HepG2 (cell line): ENCODE results near the gene THAP6. TPM values are rescaled to one million over a fixed set of nuclear protein-coding genes. Genes with fewer than 3 reads are reported as not detected.
A peak's percentile ranks its signal among the peaks of the same experiment; 100 is the strongest.

ENCODE experiments used
- ATM ChIP-seq: fragments of 450-650 bp; IDR thresholded peaks from 2 replicates; pipeline ENCODE4 v1.7.1; 2017; ENCODE audit warnings: mild to moderate bottlenecking, borderline replicate concordance
- EP300 ChIP-seq, 3 experiments: sonication (generic) in 1 of 3; formaldehyde crosslinking in 1 of 3; IDR thresholded peaks; 2 replicates each; pipeline versions ENCODE4 v1.5.1 to v1.6.1; 2011 to 2020; ENCODE audit warnings: low read depth in 2 of 3, low read length in 2 of 3, borderline replicate concordance in 1 of 3, improper control_type of control experiment in 1 of 3, mild to moderate bottlenecking in 1 of 3, missing genetic modification reagents in 1 of 3, moderate library complexity in 1 of 3
- GATA4 ChIP-seq: sonication (generic); IDR thresholded peaks from 2 replicates; pipeline ENCODE4 v1.6.1; 2016; ENCODE audit warnings: antibody characterized with exemption, low read depth, borderline replicate concordance
- MTF2 ChIP-seq: sonication (generic); formaldehyde crosslinking; IDR thresholded peaks from 2 replicates; pipeline ENCODE4 v1.5.0; 2020; ENCODE audit warnings: missing genetic modification reagents, borderline replicate concordance
- NR2F6 ChIP-seq, 2 experiments: IDR thresholded peaks; 2 replicates each; pipeline ENCODE4 v1.6.1; 2016; ENCODE audit warnings: antibody characterized with exemption in 1 of 2, mild to moderate bottlenecking in 1 of 2
- polyA plus RNA-seq, 8 experiments: library from polyadenylated mRNA; depleted of rRNA in 3 of 8; stranded (reverse) in 7 of 8; unstranded in 1 of 8; fragments of >200 nt; fragmentation: Illumina TruSeq in 4 of 8; extraction: Trizol in 4 of 8; gene quantifications; 2 replicates each; pipeline versions ENCODE4 v1.2.1 to v1.2.3, GENCODE V29; 2011 to 2016; ENCODE audit warnings: low read depth in 4 of 8, missing spikeins in 1 of 8, mixed read lengths in 1 of 8; ENCODE audit not compliant: insufficient read depth in 1 of 8
- total RNA-seq, 5 experiments: library from RNA; depleted of rRNA; stranded (reverse); fragments of >200 nt; fragmentation: Illumina TruSeq; extraction: Trizol; gene quantifications; 2 replicates each; pipeline ENCODE4 v1.2.3, GENCODE V29; 2016; ENCODE audit warnings: low read depth in 1 of 5
- TF ChIP-seq, protein P1 (sequence below): sonication (generic); formaldehyde crosslinking; IDR thresholded peaks from 2 replicates; pipeline ENCODE4 v1.4.0; 2020; ENCODE audit warnings: mild to moderate bottlenecking, low read depth, missing genetic modification reagents
- TF ChIP-seq, protein P2 (sequence below): sonication (generic); formaldehyde crosslinking; IDR thresholded peaks from 2 replicates; pipeline ENCODE4 v1.4.0; 2020; ENCODE audit warnings: low read depth, mild to moderate bottlenecking, missing genetic modification reagents
- TF ChIP-seq, protein P3 (sequence below): sonication (generic); formaldehyde crosslinking; conservative IDR thresholded peaks from 2 replicates; pipeline ENCODE4 v1.4.0; 2020; ENCODE audit warnings: mild to moderate bottlenecking, missing genetic modification reagents, moderate library complexity
- TF ChIP-seq, protein P4 (sequence below): sonication (generic); formaldehyde crosslinking; IDR thresholded peaks from 2 replicates; pipeline ENCODE4 v1.5.1; 2020; ENCODE audit warnings: mild to moderate bottlenecking, missing genetic modification reagents, moderate library complexity

Gene THAP6
- total and polyA plus RNA-seq, 2 of the 13 experiments (the other 11 are each of a cell fraction or from before 2014, with no cell fraction given) = 9.3 to 14.7 TPM

DNA sequence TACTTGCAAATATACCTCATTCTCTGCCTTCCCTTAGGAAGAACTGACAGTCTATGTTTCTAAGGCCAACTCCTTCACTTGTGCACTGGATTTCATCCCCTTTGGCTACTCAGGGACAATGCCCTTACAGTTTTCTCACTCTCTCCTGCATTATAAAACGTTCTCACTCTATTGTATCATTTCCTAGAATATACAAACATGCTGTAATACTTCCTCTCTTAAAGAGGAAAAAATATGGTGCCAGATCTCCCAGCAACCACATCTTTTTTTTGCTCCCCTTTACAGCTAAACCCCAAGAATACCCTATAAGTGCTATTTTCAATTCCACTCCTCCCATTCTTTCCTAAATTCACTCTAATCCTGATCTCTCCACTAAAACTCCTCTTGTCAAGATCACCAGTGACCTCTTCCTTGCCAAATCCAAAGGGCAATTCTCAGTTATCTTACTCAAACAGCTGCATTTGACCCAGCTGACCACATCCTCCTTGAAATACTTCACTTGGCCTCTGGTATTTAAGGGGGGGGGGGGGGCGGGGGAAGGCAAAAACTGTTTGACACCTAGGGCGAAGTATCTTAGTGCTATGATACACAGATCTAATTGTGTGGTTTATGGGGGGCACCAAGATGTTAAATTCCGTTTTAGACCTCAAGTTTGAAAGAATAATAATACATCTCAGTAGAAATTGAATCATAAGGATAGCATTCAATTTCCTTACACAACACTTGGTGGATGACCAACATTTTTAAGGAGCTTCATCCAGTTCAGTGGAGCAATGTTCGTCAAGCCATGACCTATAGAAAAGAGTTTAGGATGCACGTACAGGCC, 1.7 kb upstream of the THAP6 start (continued):
- TF ChIP-seq, protein P1, sequence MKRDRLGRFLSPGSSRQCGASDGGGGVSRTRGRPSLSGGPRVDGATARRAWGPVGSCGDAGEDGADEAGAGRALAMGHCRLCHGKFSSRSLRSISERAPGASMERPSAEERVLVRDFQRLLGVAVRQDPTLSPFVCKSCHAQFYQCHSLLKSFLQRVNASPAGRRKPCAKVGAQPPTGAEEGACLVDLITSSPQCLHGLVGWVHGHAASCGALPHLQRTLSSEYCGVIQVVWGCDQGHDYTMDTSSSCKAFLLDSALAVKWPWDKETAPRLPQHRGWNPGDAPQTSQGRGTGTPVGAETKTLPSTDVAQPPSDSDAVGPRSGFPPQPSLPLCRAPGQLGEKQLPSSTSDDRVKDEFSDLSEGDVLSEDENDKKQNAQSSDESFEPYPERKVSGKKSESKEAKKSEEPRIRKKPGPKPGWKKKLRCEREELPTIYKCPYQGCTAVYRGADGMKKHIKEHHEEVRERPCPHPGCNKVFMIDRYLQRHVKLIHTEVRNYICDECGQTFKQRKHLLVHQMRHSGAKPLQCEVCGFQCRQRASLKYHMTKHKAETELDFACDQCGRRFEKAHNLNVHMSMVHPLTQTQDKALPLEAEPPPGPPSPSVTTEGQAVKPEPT = no peak
- TF ChIP-seq ATM (no peak), GATA4 (no peak), EP300 (IDR thresholded peaks at IDR 0.05; ENCODE audit: low read depth in 2 of 2, low read length in 2 of 2) (peak in 1 of 2 experiments; percentile 15; a peak in 1 of 4 replicates), EP300 (CRISPR knock-in tag; IDR thresholded peaks at IDR 0.05; ENCODE audit: borderline replicate concordance) (no peak), NR2F6 (IDR thresholded peaks at IDR 0.05) (peak; percentile 48), NR2F6 (CRISPR knock-in tag; IDR thresholded peaks at IDR 0.05) (0 out of 2 replicates have a peak, but pooled peaks have one; percentile 14), MTF2 (CRISPR knock-in tag) (no peak)
- TF ChIP-seq, protein P2, sequence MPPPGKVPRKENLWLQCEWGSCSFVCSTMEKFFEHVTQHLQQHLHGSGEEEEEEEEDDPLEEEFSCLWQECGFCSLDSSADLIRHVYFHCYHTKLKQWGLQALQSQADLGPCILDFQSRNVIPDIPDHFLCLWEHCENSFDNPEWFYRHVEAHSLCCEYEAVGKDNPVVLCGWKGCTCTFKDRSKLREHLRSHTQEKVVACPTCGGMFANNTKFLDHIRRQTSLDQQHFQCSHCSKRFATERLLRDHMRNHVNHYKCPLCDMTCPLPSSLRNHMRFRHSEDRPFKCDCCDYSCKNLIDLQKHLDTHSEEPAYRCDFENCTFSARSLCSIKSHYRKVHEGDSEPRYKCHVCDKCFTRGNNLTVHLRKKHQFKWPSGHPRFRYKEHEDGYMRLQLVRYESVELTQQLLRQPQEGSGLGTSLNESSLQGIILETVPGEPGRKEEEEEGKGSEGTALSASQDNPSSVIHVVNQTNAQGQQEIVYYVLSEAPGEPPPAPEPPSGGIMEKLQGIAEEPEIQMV (CRISPR knock-in tag) = no peak
- TF ChIP-seq, protein P3, sequence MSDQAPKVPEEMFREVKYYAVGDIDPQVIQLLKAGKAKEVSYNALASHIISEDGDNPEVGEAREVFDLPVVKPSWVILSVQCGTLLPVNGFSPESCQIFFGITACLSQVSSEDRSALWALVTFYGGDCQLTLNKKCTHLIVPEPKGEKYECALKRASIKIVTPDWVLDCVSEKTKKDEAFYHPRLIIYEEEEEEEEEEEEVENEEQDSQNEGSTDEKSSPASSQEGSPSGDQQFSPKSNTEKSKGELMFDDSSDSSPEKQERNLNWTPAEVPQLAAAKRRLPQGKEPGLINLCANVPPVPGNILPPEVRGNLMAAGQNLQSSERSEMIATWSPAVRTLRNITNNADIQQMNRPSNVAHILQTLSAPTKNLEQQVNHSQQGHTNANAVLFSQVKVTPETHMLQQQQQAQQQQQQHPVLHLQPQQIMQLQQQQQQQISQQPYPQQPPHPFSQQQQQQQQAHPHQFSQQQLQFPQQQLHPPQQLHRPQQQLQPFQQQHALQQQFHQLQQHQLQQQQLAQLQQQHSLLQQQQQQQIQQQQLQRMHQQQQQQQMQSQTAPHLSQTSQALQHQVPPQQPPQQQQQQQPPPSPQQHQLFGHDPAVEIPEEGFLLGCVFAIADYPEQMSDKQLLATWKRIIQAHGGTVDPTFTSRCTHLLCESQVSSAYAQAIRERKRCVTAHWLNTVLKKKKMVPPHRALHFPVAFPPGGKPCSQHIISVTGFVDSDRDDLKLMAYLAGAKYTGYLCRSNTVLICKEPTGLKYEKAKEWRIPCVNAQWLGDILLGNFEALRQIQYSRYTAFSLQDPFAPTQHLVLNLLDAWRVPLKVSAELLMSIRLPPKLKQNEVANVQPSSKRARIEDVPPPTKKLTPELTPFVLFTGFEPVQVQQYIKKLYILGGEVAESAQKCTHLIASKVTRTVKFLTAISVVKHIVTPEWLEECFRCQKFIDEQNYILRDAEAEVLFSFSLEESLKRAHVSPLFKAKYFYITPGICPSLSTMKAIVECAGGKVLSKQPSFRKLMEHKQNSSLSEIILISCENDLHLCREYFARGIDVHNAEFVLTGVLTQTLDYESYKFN (CRISPR knock-in tag) = no peak
- TF ChIP-seq, protein P4, sequence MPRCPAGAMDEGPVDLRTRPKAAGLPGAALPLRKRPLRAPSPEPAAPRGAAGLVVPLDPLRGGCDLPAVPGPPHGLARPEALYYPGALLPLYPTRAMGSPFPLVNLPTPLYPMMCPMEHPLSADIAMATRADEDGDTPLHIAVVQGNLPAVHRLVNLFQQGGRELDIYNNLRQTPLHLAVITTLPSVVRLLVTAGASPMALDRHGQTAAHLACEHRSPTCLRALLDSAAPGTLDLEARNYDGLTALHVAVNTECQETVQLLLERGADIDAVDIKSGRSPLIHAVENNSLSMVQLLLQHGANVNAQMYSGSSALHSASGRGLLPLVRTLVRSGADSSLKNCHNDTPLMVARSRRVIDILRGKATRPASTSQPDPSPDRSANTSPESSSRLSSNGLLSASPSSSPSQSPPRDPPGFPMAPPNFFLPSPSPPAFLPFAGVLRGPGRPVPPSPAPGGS (CRISPR knock-in tag) = no peak
